GM23338 (cell line): ENCODE results near the gene CELA3A. TPM values are rescaled to one million over a fixed set of nuclear protein-coding genes. Genes with fewer than 3 reads are reported as not detected.
A peak's percentile ranks its signal among the peaks of the same experiment; 100 is the strongest.

Experiments
- ATAC-seq: fragments of 200-7000 bp; cut with Tn5 transposase; 3 replicates; pipeline ENCODE4 v1.9.1; 2020
- DNase-seq: peaks from one replicate; pipeline ENCODE4 v3.0.0-alpha.2; 2015; ENCODE audit warnings: low spot score
- H2AFZ ChIP-seq: fragments of 200-600 bp; sonication (generic); 2 replicates; pipeline ENCODE4 v1.8.0; 2016; ENCODE audit warnings: antibody characterized with exemption, mild to moderate bottlenecking, moderate library complexity
- H3F3A ChIP-seq: fragments of 200-600 bp; sonication (generic); replicated peaks from 2 replicates; pipeline ENCODE4 v1.8.0; 2017; ENCODE audit warnings: antibody characterized with exemption, mixed run types, low read depth
- H3K27ac ChIP-seq: fragments of 200-600 bp; sonication (generic); 2 replicates; pipeline ENCODE4 v1.6.1; 2016; ENCODE audit warnings: low read depth
- H3K27me3 ChIP-seq: fragments of 200-600 bp; sonication (generic); 2 replicates; pipeline ENCODE4 v1.8.0; 2016; ENCODE audit warnings: mild to moderate bottlenecking, mixed run types, moderate library complexity; ENCODE audit not compliant: insufficient read depth
- H3K36me3 ChIP-seq: fragments of 200-600 bp; sonication (generic); 2 replicates; pipeline ENCODE4 v1.8.0; 2016; ENCODE audit warnings: mild to moderate bottlenecking; ENCODE audit not compliant: insufficient read depth
- H3K4me1 ChIP-seq: fragments of 200-600 bp; sonication (generic); 2 replicates; pipeline ENCODE4 v1.8.0; 2016; ENCODE audit warnings: mild to moderate bottlenecking, moderate library complexity; ENCODE audit not compliant: insufficient read depth
- H3K4me2 ChIP-seq: fragments of 200-600 bp; sonication (generic); 2 replicates; pipeline ENCODE4 v1.7.1; 2017; ENCODE audit warnings: mixed run types
- H3K4me3 ChIP-seq: fragments of 200-600 bp; sonication (generic); 2 replicates; pipeline ENCODE4 v1.6.1; 2016; ENCODE audit warnings: mixed run types
- H3K79me2 ChIP-seq: fragments of 200-600 bp; sonication (generic); replicated peaks from 2 replicates; pipeline ENCODE4 v1.8.0; 2017; ENCODE audit warnings: mild to moderate bottlenecking; ENCODE audit not compliant: insufficient read depth
- H3K9me2 ChIP-seq: fragments of 200-600 bp; sonication (generic); 2 replicates; pipeline ENCODE4 v1.8.0; 2017; ENCODE audit not compliant: insufficient read depth
- H4K20me1 ChIP-seq: fragments of 200-600 bp; sonication (generic); replicated peaks from 2 replicates; pipeline ENCODE4 v1.8.0; 2017; ENCODE audit warnings: mild to moderate bottlenecking; ENCODE audit not compliant: insufficient read depth
- H3K27ac Mint-ChIP-seq: 2 replicates; pipeline ENCODE4 v1.8.0; 2020; ENCODE audit warnings: inconsistent platforms, mild to moderate bottlenecking, moderate library complexity, mixed read lengths
- H3K27me3 Mint-ChIP-seq: 3 replicates; pipeline ENCODE4 v1.8.0; 2022; ENCODE audit warnings: low read depth, mild to moderate bottlenecking, moderate library complexity, mixed read lengths, inconsistent platforms; ENCODE audit not compliant: insufficient read depth, poor library complexity
- H3K36me3 Mint-ChIP-seq: 3 replicates; pipeline ENCODE4 v1.8.0; 2021; ENCODE audit warnings: low read depth, mild to moderate bottlenecking, inconsistent platforms, moderate library complexity, mixed read lengths
- H3K4me1 Mint-ChIP-seq: 3 replicates; pipeline ENCODE4 v1.8.0; 2020; ENCODE audit warnings: mild to moderate bottlenecking, inconsistent platforms, mixed read lengths
- H3K4me3 Mint-ChIP-seq: 3 replicates; pipeline ENCODE4 v1.8.0; 2021; ENCODE audit warnings: moderate library complexity, mild to moderate bottlenecking, inconsistent platforms, mixed read lengths
- H3K9me3 Mint-ChIP-seq: 3 replicates; pipeline ENCODE4 v1.8.0; 2020; ENCODE audit warnings: moderate library complexity, mild to moderate bottlenecking, inconsistent platforms, mixed read lengths
- CREB1 ChIP-seq: fragments of 250-450 bp; sonication (Bioruptor Pico); IDR thresholded peaks from 2 replicates; pipeline ENCODE4 v1.5.0; 2020; ENCODE audit warnings: low read depth, mild to moderate bottlenecking, moderate library complexity
- CTCF ChIP-seq, 2 experiments: fragments of 200-600 bp in 1 of 2; sonication (generic) in 1 of 2; conservative IDR thresholded peaks; 2 replicates each; pipeline versions ENCODE4 v1.5.1 to v1.6.1; 2016 to 2017; ENCODE audit warnings: antibody characterized with exemption in 2 of 2, low read depth in 2 of 2, mild to moderate bottlenecking in 2 of 2, moderate library complexity in 1 of 2
- ETS1 ChIP-seq: IDR thresholded peaks from 2 replicates; pipeline ENCODE4 v1.6.1; 2016; ENCODE audit warnings: antibody characterized with exemption
- EZH2 ChIP-seq: fragments of 200-600 bp; sonication (generic); IDR thresholded peaks from one replicate; pipeline ENCODE4 v1.8.0; 2017; ENCODE audit warnings: antibody characterized with exemption, mild to moderate bottlenecking, low read depth; ENCODE audit not compliant: unreplicated experiment
- EZH2phosphoT487 ChIP-seq: fragments of 200-600 bp; sonication (generic); IDR thresholded peaks from one replicate; pipeline ENCODE4 v1.8.1; 2018; ENCODE audit warnings: antibody characterized with exemption; ENCODE audit not compliant: unreplicated experiment
- NANOG ChIP-seq: IDR thresholded peaks from 2 replicates; pipeline ENCODE4 v1.6.1; 2016; ENCODE audit warnings: antibody characterized with exemption, borderline replicate concordance
- STAT1 ChIP-seq: IDR thresholded peaks from one replicate; pipeline ENCODE4 v1.6.1; 2016; ENCODE audit warnings: antibody characterized with exemption; ENCODE audit not compliant: unreplicated experiment
- ZNF114 ChIP-seq: fragments of 250-450 bp; sonication (Bioruptor Pico); IDR thresholded peaks from 2 replicates; pipeline ENCODE4 v1.5.0; 2020; ENCODE audit warnings: mild to moderate bottlenecking, moderate library complexity
- ZNF331 ChIP-seq: fragments of 250-450 bp; sonication (Bioruptor Pico); IDR thresholded peaks from 2 replicates; pipeline ENCODE4 v1.5.0; 2020; ENCODE audit warnings: low read depth, mild to moderate bottlenecking, moderate library complexity
- ZNF462 ChIP-seq: fragments of 250-450 bp; sonication (Bioruptor Pico); IDR thresholded peaks from 2 replicates; pipeline ENCODE4 v1.5.0; 2020; ENCODE audit warnings: mild to moderate bottlenecking, moderate library complexity
- polyA plus RNA-seq: library from polyadenylated mRNA; unstranded; fragments of >200 nt; fragmentation: Nextera tagmentation; extraction: Ambion mirVana; gene quantifications from 2 replicates; pipeline ENCODE4 v1.2.1, GENCODE V29; 2016
- total RNA-seq: library from RNA; depleted of rRNA; stranded (reverse); fragments of >200 nt; shearing (Covaris generic); gene quantifications from 2 replicates; pipeline ENCODE4 v1.2.3, GENCODE V29; 2014

CELA3A gene
- total and polyA plus RNA-seq, 2 experiments from 2014 or later, result not detected

- no peak for TF ChIP-seq ETS1
Observed at GRCh38 chr1:22053861-22054770, 52.7 kb downstream of the CELA3A start (continued).

- peaks cover 14% of the 10 kb centered on the region for H3K4me1 Mint-ChIP-seq
- no peak overlapping the region for H3K27ac Mint-ChIP-seq
Observed at GRCh38 chr1:22055463-22055862, 54.0 kb downstream of the CELA3A start.

More at GRCh38 chr1:22055463-22055862, 54.0 kb downstream of the CELA3A start:
- Mint-ChIP-seq H3K4me3 (no peak overlapping the region), H3K36me3 (peaks cover 20% of the 10 kb centered on the region; the same call in 2 of the 3 replicates), H3K9me3 (no peaks in the 10 kb centered on the region), H3K27me3 (peaks cover 6% of the 10 kb centered on the region)
- H3K4me1 ChIP-seq, result peaks cover 24% of the 10 kb centered on the region
- no peaks in the 10 kb centered on the region for H3K9me2 ChIP-seq
- peaks cover 72% of the 10 kb centered on the region for H3K79me2 ChIP-seq
- 0 out of 2 replicates have a peak overlapping the region, but pooled peaks have one; percentile 21 for H3K4me2 ChIP-seq
- DNase-seq (peak; percentile 37), ATAC-seq (no peak)
- H2AFZ ChIP-seq, result no peak overlapping the region
- H3K36me3 ChIP-seq, result no peaks in the 10 kb centered on the region; the same call in 1 of the 2 replicates
- H3K4me3 ChIP-seq, result no peak overlapping the region
- peak overlapping the region; percentile 35; the same call in 1 of the 2 replicates for H3K27ac ChIP-seq
- H4K20me1 ChIP-seq, result peaks cover 37% of the 10 kb centered on the region
- peaks cover 10% of the 10 kb centered on the region for H3F3A ChIP-seq
- TF ChIP-seq EZH2phosphoT487 (no peak), EZH2 (no peak), ZNF331 (CRISPR knock-in tag) (no peak), ZNF114 (no peak), CREB1 (CRISPR knock-in tag) (no peak), ZNF462 (CRISPR knock-in tag) (no peak), NANOG (no peak), STAT1 (no peak), CTCF (conservative IDR thresholded peaks at IDR 0.05; ENCODE audit: low read depth in 2 of 2) (no peak)
- H3K27me3 ChIP-seq, result no peaks in the 10 kb centered on the region
